Natural killer cell (primary cell): Measurements from ENCODE around the gene SRP68. TPM values are rescaled to one million over a fixed set of nuclear protein-coding genes. Genes with fewer than 3 reads are reported as not detected.
A peak's percentile ranks its signal among the peaks of the same experiment; 100 is the strongest.

ENCODE experiments used
- ATAC-seq, 3 donors: fragments of 150-1000 bp in 2 of 3; fragments of 200-7000 bp in 1 of 3; cut with Tn5 transposase; 1 replicate in 1 of 3; 2 replicates in 2 of 3; pipeline ENCODE4 v1.10.0; 2021; ENCODE audit warnings: mild to moderate bottlenecking in 2 of 3, moderate library complexity in 2 of 3
- DNase-seq, 2 donors: peaks; one replicate each; pipeline versions ENCODE4 v3.0.0 to v3.0.0-alpha.2; 2013 to 2021; ENCODE audit warnings: mixed read lengths in 1 of 2
- H3K27ac ChIP-seq: one replicate; pipeline ENCODE4 v1.5.1; 2013; ENCODE audit warnings: mild to moderate bottlenecking, low read length
- H3K27me3 ChIP-seq: one replicate; pipeline ENCODE4 v1.6.1; 2013; ENCODE audit warnings: low read length; ENCODE audit not compliant: control insufficient read depth, insufficient read depth
- H3K36me3 ChIP-seq: one replicate; pipeline ENCODE4 v1.6.1; 2013; ENCODE audit warnings: low read length; ENCODE audit not compliant: control insufficient read depth, insufficient read depth
- H3K4me1 ChIP-seq: one replicate; pipeline ENCODE4 v1.6.1; 2013; ENCODE audit warnings: low read length; ENCODE audit not compliant: control insufficient read depth, insufficient read depth
- H3K4me3 ChIP-seq: one replicate; pipeline ENCODE4 v1.5.1; 2013; ENCODE audit warnings: low read length
- H3K9me3 ChIP-seq: one replicate; pipeline ENCODE4 v1.6.1; 2013; ENCODE audit warnings: low read length; ENCODE audit not compliant: control insufficient read depth, insufficient read depth
- H3K27ac Mint-ChIP-seq, 2 donors: one replicate each; pipeline ENCODE4 v1.8.0; 2022; ENCODE audit warnings: mild to moderate bottlenecking in 2 of 2, mixed read lengths in 2 of 2, moderate library complexity in 1 of 2
- H3K27me3 Mint-ChIP-seq, 2 donors: one replicate each; pipeline ENCODE4 v1.8.0; 2022; ENCODE audit warnings: low read depth in 2 of 2, mixed read lengths in 2 of 2
- H3K36me3 Mint-ChIP-seq: one replicate; pipeline ENCODE4 v1.8.0; 2022; ENCODE audit warnings: mixed read lengths
- H3K4me1 Mint-ChIP-seq, 2 donors: one replicate each; pipeline ENCODE4 v1.8.0; 2022; ENCODE audit warnings: mixed read lengths in 2 of 2
- H3K4me3 Mint-ChIP-seq: one replicate; pipeline ENCODE4 v1.8.0; 2022; ENCODE audit warnings: mild to moderate bottlenecking, moderate library complexity, mixed read lengths
- H3K9me3 Mint-ChIP-seq, 2 donors: one replicate each; pipeline ENCODE4 v1.8.0; 2022; ENCODE audit warnings: mixed read lengths in 2 of 2
- WGBS: methylation state at CpG from one replicate; pipeline ENCODE4 v1.1.7; 2013; ENCODE audit warnings: missing lambda C conversion rate; ENCODE audit not compliant: insufficient coverage; 5-methylcytosine and 5-hydroxymethylcytosine counted together
- intact Hi-C: fragments of 100-400 bp; cut with micrococcal nuclease; formaldehyde crosslinking; loops from one replicate; pipeline ENCODE4 v1.14.2; 2022
- total RNA-seq, 4 donors: library from RNA; stranded (reverse); fragments of 120-200 nt in 1 of 4; gene quantifications; one replicate each; pipeline versions ENCODE4 v1.2.3 to v1.2.4, GENCODE V29; 2013 to 2022
- TF ChIP-seq, protein P1 (sequence below): fragments of 200-600 bp; IDR thresholded peaks from one replicate; pipeline ENCODE4 v1.8.0; 2022; ENCODE audit warnings: antibody characterized with exemption

Gene SRP68
- total RNA-seq, 3 donors from 2014 or later (not counting 1 experiment from before 2014, with no cell fraction given), result 57.8 to 74.4 (median 70.7) TPM

DNA sequence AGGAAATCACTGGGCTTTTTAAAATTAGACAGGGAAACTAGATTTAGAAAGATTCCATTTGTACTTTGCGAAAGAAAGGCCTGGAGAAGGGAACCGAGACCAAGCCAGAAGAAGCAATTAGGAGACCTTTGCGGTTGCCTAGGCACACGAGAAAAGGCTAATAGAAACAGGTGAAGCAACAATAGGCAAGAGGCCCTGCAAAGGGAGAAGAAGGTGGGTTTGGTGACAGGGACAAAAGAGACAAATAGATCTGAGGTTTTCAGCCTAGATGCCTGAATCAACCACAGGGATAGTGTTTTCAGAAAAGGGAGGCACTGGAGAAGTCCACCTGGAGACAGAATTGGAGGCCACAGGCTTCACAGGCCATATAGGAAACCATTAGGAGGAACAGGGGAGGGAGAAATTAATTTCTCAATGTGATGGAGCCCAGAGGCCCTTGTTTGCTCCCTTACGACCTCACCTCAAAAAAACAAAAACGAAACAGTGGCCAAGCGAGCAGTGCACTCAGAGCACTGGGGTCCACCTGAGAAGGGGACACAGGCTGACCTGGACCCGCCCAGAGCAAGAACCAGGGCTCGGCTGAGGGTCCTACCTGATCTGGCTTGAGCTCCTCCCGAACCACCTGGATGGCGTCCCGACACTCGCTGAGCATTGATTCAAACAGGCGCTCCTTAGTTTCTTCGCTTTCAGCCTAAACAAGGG, 22.3 kb downstream of the SRP68 start:
- Mint-ChIP-seq H3K4me1 (peaks cover 0 to 15% of the 10 kb centered on the region in 2 donors), H3K36me3 (peaks cover 28% of the 10 kb centered on the region), H3K9me3 (no peaks in the 10 kb centered on the region), H3K27me3 (no peaks in the 10 kb centered on the region), H3K4me3 (no peak overlapping the region), H3K27ac (peak overlapping the region in 1 of 2 donors; percentile 33)
- TF ChIP-seq, protein P1, sequence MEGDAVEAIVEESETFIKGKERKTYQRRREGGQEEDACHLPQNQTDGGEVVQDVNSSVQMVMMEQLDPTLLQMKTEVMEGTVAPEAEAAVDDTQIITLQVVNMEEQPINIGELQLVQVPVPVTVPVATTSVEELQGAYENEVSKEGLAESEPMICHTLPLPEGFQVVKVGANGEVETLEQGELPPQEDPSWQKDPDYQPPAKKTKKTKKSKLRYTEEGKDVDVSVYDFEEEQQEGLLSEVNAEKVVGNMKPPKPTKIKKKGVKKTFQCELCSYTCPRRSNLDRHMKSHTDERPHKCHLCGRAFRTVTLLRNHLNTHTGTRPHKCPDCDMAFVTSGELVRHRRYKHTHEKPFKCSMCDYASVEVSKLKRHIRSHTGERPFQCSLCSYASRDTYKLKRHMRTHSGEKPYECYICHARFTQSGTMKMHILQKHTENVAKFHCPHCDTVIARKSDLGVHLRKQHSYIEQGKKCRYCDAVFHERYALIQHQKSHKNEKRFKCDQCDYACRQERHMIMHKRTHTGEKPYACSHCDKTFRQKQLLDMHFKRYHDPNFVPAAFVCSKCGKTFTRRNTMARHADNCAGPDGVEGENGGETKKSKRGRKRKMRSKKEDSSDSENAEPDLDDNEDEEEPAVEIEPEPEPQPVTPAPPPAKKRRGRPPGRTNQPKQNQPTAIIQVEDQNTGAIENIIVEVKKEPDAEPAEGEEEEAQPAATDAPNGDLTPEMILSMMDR, result no peak
- Histone ChIP-seq H3K36me3 (peaks cover 79% of the 10 kb centered on the region), H3K27me3 (no peaks in the 10 kb centered on the region), H3K9me3 (no peaks in the 10 kb centered on the region), H3K4me1 (no peaks in the 10 kb centered on the region), H3K27ac (no peak overlapping the region), H3K4me3 (no peak overlapping the region)
- WGBS, result 97% methylated on average over 15 of the region's 15 CpGs
- intact Hi-C loops, result no loop called here
- DNase-seq, result no peak
- no peak for ATAC-seq

DNA sequence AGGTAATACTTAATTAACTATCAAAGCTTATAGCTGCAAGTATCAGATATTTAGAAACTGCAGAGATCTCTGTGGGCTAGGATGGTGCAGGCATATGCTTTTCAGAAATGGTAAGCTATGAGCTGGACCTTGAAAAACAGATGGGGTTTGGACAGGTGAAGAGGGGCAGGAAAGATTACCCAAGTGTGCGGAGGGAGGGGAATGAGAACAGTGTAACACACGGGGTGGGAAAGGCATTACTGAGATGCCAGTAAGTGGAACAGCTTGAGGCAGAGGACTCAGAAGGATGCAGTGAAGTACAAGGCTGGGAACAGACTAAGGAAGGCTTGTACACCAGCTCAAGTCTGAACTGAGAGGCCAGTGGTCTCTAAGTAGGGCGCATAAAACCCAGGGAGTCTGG, 23.1 kb downstream of the SRP68 start:
- peaks cover 30% of the 10 kb centered on the region for H3K36me3 Mint-ChIP-seq
- TF ChIP-seq, protein P1, result no peak
- H3K27me3 Mint-ChIP-seq, result no peaks in the 10 kb centered on the region
- H3K4me1 Mint-ChIP-seq, result peaks cover 0 to 15% of the 10 kb centered on the region in 2 donors
- no peak for DNase-seq
- 97% methylated on average over 3 of the region's 3 CpGs for WGBS
- peaks cover 86% of the 10 kb centered on the region for H3K36me3 ChIP-seq
- ATAC-seq, result no peak
- no peaks in the 10 kb centered on the region for H3K27me3 ChIP-seq
- intact Hi-C loops, result no loop called here
- H3K4me3 ChIP-seq, result no peak overlapping the region
- peak overlapping the region; percentile 33 to 56 for H3K27ac Mint-ChIP-seq
- no peaks in the 10 kb centered on the region for H3K4me1 ChIP-seq
- H3K9me3 ChIP-seq, result no peaks in the 10 kb centered on the region
- no peak overlapping the region for H3K27ac ChIP-seq
- H3K9me3 Mint-ChIP-seq, result no peaks in the 10 kb centered on the region
- H3K4me3 Mint-ChIP-seq, result no peak overlapping the region

DNA sequence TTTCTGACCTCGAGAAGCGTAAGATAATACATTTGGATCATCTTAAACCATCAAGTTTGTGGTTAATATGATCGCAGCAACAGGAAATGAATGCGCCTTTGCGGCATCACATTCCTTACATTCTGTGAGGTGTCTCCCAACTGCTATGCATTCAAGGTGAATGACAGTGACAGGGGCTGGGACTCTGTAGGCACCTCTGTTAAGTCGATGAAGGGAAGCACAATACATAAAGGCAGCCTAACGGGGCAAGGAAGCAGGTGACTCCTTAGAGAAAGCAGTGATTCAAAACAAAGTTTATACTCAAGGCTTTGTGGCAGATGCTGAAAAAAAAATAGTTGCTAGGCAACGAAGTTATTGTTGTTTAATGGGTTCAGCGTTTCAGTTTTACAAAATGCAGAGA, 23.6 kb downstream of the SRP68 start:
- H3K4me1 Mint-ChIP-seq, result peaks cover 0 to 15% of the 10 kb centered on the region in 2 donors
- Histone ChIP-seq H3K4me3 (no peak overlapping the region), H3K4me1 (no peaks in the 10 kb centered on the region), H3K27ac (no peak overlapping the region), H3K36me3 (peaks cover 86% of the 10 kb centered on the region), H3K9me3 (no peaks in the 10 kb centered on the region), H3K27me3 (no peaks in the 10 kb centered on the region)
- ATAC-seq (no peak), DNase-seq (peak in 1 of 2 donors; percentile 45)
- H3K27me3 Mint-ChIP-seq, result no peaks in the 10 kb centered on the region
- TF ChIP-seq, protein P1, result no peak
- intact Hi-C loops, result no loop called here
- H3K9me3 Mint-ChIP-seq, result no peaks in the 10 kb centered on the region
- 83% methylated on average over 9 of the region's 9 CpGs for WGBS
- no peak overlapping the region for H3K4me3 Mint-ChIP-seq
- peaks cover 35% of the 10 kb centered on the region for H3K36me3 Mint-ChIP-seq
- H3K27ac Mint-ChIP-seq, result peak overlapping the region; percentile 33 to 56
